GM19397 (cell line): Measurements from ENCODE around the gene ZC2HC1B.

Experiments
- ATAC-seq: cut with Tn5 transposase; IDR thresholded peaks from one replicate; pipeline ENCODE4 v1.9.1; 2021; ENCODE audit warnings: mild to moderate bottlenecking, moderate library complexity; ENCODE audit not compliant: unreplicated experiment

ZC2HC1B gene

DNA sequence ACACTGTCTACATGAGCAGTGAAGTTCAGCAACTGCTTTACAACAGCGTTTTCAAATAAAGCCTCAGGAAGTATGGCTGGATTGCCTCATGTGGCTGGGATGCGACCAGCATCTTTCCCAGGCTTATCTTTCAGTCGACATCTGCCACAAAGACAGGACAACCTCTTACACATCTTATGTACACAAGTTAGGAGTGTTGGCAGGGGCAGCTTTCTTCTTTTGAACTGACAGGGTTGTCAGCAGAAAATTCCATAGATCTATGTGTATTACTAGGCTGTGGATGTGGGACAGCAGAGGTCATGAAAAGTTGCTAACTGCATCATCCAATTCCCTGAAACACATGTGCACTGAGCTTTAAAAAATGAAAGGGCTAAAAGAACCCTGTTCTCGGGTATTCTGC is 95.7 kb downstream of the ZC2HC1B start:
- ATAC-seq = no peak

DNA sequence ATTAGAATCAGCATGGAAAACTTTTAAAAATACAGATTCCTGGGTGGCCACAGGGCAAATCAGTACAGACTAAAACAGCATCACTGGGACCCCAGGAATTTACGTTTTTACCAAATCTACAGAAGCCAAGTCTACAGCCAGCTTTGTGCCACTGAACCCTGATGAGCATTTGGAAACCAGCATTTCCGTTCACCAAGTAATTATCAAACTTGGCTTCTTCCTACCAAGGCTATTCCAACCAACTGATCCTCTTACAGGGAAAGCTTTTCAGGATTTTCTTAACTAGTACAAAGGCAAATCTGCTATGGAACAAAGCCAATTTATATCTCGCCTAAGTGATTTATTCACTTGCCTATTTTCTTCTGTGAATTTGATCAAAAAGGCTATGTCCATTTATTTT is 96.8 kb downstream of the ZC2HC1B start:
- ATAC-seq = no peak

DNA sequence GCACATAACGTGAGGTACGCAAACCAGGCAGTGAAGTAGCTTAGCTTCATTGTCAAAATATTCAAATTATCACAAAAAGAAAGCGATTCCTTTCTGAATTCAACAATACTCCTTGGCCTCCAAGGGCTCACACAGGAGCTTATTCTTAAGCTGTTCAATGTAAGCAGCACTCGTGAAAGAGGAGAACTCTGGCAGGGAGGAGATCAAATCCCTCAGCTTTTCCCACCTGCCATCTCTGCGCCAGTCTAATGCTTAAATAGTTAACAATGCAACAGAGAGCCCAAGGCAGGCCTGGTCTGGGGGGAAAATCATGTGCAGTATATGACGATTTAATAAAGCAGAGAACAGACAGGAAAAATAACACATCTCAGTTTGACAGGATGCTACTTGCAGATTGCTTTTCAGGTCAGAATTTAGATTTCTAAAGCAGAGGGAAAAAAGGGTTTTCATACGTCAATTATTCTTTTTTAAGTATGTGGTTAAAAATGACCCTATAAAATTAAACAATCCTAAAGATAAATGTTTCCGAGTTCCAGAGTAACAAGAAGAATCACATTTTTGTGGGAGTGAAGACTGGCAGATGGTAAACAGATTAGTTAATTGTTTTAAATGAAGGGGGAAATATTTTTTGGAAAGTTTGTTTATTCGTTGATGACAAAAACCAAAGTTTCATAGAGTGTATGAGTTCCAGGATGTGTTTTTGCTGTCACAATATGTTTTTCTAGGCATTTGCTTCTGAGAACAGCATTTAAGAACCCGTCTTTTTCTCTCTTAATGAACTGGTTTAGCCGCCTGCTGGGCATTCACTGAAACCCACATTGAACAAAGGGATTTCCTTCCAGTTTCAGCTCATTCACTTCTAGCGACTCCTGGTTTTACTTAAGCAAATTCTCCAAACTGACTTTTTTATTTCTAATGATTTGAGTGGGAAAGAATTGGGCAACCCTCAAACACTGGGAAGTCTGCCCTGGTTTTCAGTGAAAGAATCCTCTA is 97.9 kb downstream of the ZC2HC1B start:
- no peak for ATAC-seq

DNA sequence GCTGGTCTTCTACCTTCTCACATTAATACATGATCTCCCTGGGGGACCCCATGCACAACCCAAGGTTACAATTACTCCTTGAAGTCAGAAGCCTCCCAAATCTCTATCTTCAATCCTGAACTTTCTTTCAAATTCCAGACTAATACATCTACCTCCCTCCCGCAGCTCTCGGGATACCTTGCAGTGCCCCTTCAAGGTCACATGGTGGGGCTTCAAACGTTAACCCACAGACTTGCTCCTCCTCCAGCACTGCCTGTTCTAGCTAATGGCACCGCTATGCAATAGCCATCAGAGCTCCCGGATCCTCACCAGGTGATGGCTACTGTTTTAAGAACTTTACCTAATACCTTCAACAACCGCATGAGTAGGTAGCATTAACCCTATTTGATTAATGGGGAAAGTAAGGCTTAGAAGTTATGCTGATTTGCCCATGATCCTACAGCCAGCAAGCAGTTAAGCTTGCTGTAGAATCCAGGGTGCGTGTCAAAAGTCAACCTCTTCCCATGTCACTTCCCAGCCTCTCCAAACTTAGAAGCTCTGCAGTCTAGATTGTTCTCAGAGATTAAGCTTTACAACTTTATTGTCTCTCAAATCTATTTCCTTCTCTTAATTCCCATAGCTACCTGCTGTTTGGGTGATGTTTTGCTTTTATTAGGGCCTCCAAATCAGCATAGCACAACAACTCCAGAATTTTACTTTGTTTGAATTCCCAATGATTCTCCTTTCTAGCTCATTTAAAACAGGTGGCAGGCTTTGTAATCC is 99.1 kb downstream of the ZC2HC1B start:
- no peak for ATAC-seq

DNA sequence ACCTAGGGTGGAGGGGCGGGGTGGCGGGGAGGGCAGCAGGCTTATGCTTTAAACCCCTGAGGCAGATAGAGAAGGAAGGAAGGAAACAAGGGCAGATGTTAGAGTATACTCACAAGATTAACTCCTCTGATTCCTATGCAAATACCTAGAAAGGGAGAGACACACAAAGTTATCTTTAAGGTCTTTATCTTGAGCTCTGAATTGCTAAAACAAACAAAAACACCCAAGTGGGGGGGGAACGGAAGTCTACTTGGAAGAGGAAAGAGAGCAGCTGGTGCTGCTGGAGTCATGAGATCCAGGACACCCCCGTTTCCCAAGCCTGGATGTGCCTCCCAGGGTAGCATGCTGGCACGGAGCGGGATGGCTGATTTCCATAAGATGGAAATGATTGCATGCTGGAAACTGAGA is 100.4 kb downstream of the ZC2HC1B start:
- no peak for ATAC-seq

DNA sequence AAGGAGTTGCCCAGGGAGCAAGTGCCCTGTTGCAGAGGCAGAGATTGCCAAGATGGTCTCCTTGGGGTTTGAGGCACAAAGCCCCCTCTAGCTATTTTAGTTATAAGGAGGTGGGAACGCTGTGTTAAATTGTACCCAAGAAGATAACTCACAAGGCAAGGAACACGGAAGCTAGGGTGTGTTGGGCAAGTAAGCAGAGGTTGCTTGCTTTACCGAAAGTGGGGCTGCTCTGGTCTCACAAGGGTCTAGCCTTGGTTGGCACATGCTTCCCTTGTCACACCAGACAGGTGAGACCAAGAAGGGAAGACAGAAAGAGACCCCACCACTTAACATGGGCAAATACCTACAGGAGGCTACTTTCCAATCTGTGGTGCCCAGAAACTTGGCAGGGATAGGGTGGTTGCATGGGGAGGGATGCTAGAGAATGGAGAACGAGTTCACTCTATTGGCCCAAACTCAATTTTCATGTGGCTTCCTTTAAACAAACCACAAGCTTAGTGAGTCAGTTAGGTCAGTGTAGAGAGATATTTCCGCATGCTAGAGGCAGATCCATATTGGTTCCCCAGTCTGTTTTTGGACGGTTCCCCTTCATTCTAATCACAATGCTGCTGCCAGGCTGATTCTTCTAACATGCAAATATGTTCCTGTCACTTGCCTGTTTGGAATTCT is 101.4 kb downstream of the ZC2HC1B start:
- no peak for ATAC-seq

DNA sequence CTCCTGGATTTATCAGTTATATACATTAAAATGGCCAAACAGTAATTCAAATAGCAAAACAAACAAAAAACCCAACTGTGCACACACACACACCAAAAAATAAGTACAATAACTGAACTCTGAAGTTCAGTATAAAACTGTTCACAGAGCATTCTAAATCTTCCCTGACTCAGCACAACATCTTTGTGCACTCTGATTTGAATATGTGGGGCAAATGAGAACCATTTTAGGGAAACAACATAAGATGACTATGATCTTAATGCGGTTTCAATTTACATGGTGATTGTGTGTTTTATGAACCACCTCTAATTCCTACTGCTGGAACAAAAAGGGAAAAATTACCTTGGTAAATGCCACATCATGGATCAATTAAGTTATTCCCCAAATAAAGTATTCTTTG is 102.0 kb downstream of the ZC2HC1B start:
- no peak for ATAC-seq

DNA sequence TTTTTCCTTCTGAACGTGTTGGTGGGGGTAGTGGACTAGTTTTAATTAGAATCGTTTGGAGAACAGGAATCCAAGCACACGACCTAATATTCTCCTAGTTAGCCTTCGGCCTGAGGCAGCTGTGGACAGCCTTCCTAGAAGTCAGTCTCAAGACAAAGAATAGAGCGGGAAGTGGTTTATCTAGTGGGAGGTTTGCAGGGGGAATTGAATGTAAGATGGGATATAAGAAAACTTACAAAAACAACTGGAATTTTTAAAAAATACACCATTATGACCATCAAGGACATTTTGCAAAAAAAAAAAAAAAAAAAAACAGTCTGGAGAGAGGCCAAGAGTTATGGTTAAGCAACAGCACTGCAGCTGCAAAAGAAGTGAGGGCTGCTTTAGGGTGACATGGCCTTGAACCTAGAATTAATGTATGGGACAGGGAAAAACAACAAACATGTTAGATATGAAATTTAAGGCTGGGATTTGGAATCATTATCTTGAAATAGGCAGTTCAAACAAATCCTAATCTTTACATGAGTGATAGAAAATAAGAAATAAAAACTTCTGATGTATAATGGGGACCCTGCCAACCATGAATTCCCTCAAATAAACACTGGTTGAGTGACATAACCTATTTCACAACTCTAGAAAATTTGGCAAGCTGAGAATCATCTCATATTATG is 103.6 kb downstream of the ZC2HC1B start:
- no peak for ATAC-seq

DNA sequence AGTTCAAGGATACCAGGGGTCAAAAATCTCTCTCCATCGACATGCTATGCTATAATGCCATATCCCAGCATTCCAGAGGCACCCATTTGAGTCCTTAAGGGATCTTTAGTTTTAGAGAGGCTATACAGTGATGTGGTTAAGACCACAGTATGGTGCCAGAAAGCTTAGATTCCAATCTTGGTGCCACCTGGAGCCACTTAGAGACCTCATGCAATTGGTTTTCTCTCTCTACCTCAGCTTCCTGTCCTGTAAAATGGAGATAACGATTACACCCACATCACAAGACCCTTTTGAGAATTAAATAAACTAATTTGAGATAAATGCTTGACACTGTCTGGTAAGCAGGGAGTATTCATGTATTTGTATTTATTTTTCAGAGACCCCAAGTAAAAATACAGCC is 104.8 kb downstream of the ZC2HC1B start:
- ATAC-seq = no peak

DNA sequence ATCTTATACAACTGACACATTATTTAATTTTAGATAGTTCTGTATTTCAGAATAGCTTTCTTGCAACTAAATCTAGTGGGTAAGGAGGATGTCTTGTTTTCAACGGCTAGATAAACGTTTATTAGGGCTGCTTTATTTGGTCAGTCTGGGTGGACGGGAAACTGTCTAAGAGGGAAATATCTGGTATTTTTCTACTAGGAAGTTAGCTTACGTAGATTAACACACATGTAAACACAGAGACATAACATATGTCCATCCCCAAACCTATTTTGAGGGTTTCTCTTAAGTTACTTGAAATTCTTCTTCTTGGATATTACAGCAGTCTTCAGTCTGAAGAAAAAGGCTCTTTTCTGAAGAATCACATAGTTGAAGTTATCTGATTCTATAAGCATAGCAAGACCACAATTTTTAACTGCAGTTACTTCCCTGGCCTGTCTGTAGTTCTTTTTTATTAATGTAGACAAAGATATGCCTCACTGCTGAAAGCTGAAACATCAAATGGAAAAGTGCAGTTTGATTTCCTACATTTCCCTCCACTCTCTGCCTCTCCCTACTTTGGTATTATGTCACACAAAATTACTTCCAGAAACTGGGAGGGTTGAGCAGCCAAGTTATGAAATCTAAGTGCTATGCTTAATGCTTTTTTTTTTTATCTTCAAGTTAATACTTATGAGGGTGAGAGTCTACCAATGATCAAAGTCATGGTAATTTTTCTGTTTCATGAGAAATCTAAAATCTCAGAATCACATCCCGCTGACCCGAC is 106.4 kb downstream of the ZC2HC1B start:
- ATAC-seq = no peak

DNA sequence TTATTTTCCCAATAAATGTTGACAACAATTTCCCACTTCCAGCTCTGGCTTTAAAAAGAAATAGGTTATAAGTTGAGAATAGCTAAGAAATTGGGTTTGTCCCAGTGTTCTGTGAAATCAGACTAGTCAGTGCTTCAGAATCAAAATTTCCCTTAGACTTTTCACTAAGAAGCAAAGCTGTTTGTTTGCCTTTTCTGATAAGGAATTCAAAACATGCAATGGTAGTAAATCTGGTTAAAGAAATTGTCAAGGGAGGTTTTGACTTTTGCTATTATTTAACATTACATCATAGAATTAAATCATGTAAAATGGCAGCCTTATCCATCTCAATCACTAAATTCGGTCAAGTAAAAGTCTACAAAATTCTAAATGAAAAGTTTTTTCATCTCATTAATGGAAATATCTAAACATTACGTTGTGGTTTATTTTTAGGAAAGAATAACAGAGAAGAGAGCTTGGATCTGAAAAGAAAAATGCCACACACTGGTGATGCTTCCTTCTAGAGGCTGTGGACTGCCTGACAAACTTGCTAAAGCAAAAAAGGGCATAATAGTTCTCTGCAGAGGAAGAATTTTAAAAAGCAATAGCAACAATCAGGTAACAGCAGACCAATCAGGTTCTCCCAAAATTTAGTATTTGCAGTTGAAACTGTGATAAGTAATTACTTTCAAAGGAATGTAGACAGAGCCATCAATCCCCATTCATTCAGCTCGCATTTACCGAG is 107.4 kb downstream of the ZC2HC1B start:
- ATAC-seq = no peak

DNA sequence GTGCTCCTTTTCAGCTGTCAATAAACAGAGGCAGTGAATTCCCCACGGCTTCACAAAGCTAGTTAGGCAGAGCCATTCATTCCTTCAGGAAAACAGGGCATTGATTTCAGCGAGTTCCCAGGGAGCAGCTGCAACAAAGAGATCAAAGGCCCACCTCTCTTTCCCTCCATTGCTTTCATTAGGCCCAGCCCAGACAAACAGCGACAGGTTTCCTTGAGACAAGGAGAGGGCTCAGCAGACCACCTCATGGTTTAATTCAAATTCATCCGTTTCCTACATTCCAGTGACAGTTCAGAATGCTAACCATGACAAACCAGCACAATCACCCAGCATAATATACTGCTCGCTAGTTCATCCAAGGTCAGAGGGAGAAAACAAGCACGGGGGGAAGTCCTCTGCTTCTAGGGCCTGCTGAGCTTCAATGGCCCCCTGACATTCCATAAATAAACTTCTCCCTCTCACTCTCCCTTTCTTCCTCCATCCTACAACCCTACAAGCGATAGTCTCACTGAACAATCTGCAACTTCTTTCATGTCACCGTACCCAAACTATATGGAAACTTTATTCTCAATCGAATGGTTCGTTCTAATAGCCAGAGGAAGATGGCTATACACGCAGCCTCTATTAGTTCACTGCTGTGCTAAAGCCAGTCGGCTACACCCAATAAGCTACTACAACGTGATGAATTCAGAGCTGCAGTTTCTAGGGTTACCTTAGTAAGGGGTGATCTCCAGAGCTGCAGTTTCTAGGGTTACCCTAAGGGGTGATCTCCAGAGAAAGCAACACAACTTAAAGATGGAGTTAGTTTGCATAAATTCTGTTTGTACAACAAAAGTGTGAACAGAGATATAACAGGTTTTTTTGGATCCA is 109.1 kb downstream of the ZC2HC1B start:
- ATAC-seq = no peak

DNA sequence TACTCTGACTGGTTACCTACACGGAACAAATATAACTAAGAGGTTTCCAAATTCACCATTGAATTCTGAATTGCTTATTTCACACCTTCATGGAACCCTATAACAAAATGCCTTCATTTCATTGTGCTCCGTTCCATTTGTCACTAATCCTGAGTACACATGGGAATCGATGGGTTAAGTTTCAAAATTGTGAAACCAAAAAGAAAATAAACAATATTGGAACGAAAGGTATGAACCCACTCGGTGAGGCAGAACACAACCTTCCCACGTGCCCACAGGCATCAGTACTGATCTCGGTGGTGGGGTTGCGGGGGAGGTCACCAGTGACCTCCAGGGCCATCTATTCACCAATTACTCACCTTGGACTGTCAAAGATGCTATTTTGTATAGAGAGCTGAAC is 109.8 kb downstream of the ZC2HC1B start:
- no peak for ATAC-seq

DNA sequence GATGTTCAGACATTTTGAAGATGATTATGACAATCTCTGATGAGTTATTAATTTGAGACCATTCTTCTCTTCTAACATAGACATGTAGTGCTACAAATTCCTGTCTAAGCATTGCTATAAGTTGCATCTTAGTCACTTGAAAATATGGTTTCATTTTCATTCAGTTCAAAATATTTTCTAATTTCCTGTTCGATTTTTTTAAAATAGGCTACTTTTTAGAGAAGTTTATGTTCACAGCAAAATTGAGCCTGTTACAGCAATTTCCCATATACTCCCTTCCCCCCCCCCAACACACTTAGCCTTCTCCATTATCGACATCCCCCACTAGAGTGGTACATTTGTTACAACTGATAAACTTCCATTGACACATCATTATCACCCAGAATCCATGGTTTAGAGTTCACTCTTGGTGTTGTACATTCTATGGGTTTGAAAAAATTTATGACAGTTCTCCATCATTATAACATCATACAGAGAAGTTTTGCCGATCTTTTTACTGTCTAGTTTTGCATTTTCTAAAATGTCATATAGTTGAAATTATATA is 112.6 kb downstream of the ZC2HC1B start:
- no peak for ATAC-seq

DNA sequence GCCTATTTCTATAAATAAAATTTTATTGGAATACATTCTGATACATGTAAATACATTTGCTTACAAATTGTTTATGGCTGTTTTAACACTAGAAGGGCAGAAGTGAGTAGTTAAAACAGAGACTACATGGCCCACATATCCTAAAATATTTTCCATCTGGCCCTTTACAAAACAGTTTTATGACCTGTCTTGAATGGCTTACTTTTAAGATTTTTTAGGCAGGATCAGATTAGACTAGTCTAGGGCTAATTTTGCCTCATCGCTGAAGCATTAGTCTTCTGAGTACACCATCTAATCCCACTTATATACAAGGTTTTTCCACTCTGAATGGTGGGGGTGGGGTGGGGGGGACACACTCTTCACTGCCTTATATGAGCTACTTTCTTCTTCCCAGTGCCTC is 116.6 kb downstream of the ZC2HC1B start:
- ATAC-seq = no peak

DNA sequence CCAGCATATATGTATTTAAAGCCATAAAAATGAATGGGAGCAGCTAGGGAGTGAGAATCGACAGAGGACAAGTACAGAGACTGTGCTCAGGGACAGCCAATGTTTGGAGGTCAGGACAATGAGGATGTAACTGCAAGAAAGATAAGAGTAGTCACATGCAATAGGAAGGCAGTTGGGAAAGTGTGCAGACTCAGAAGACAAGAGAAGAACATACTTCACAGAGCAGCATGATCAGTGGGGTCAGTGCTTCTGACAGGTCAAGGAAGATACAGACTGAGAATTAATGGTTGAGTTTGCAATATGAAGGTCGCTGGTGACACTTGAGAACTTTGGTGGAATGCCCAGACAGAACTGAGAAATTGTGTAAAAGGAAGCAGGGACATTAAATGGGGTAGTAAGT is 118.7 kb downstream of the ZC2HC1B start:
- ATAC-seq = no peak

DNA sequence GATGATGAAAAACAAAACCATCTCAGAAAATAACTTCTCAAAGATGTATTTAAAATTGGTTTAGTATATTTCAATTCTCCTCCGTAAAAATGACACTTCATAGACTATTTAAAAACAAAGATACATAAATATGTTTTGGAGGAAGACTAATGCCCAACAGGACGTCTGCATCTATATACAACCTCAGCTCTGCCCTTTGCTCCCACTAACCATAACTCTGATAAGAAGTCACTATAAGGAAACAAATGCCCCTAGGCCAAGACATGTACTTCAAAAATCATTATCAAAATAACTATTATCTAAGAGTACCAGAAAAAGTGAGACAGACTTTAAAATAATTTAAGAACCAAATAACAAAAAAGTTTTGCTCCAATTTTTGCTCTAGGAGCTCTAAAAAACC is 120.4 kb downstream of the ZC2HC1B start:
- no peak for ATAC-seq

DNA sequence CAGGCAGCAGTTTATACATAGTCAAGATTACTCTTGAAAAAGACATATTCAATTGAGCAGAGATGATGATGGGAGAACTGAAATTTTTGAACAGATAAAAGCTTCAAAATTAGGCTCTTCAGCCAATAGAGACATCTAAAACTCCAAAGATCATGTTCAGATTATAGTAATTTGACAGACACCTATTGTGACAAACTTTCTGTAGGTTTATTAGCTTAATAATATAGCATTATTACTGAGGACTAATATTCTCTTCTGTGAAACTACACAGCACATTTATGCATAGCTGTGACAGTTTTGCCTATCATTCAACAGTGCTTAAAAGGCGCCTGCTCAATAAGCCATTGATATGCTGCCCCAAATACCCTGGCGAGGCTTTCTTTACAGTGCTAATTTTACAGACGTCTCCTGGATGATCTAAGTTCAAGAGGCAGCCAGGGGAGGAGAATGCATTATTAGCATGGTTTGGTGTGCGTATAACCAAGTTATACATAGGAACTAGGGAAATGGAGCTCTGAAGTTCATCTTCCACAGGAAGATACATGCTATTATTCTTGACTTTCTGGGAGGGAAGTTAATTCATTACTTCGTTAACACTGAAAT is 122.3 kb downstream of the ZC2HC1B start:
- ATAC-seq = no peak
